HCEC 1CT (cell line): ENCODE measurements around the gene FOXP1.

Experiments
- DNase-seq: peaks from one replicate; pipeline ENCODE4 v3.0.0-alpha.2; 2017

The FOXP1 gene

DNA sequence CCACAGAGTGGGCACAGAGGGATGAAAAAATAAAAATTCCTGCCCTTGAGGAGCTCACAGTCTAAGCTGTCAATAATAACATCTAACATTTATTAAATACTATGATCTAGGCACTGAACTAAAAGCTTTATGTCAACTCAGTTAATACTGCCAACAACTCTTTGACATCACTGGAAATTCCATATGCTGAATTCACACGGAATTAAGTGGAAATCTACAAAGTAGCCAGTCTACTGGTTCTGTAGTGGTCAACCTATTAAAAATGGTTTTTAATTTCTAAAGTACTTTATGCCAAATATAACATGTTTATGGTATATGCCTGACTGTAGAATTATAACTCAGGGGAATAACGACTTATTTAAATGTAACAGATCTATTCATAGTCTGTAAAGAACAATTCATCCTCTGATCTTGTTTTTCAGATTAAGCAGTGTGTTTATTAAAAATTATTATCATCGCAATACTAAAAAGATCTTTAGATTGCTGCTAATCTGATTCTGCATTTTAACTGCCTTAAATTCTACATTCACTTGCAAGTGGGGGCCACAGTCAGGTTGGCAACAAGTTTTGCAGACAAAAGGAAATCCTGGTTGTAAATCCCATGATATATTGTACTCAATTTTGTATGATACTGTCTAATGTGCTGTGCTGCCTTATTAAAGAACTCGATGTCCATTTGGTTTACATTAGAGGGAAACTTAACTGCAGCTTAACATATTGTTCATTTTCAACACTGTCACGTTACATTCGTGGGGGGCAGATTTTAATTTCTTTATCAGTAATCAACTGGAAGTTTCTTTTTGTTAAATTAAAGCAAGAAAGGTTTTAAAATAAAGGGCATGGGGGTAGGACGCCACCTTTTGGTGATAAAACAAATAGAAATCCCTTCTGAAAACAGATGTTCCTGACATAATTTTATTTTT is 2.6 kb upstream of the FOXP1 start:
- DNase-seq, result peak; percentile 53

DNA sequence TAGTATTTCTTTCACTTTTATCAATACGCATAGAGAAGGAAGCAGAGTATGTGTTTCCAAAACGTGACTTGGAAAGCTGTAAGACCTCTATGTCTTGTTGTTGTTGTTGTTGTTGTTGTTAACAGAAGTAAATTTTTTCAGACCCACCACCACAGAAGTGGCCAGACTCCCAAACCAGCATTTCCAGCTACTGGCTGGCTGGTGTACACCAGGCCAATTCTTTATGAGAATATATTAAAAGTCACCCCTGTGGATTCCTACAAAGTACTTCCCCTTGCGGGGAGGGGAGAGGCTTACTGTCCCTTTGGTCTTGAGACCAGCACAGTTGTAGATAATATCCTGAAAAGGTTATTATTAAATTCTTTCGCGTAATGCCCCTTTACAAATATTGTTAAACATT is 1.6 kb upstream of the FOXP1 start:
- no peak for DNase-seq

DNA sequence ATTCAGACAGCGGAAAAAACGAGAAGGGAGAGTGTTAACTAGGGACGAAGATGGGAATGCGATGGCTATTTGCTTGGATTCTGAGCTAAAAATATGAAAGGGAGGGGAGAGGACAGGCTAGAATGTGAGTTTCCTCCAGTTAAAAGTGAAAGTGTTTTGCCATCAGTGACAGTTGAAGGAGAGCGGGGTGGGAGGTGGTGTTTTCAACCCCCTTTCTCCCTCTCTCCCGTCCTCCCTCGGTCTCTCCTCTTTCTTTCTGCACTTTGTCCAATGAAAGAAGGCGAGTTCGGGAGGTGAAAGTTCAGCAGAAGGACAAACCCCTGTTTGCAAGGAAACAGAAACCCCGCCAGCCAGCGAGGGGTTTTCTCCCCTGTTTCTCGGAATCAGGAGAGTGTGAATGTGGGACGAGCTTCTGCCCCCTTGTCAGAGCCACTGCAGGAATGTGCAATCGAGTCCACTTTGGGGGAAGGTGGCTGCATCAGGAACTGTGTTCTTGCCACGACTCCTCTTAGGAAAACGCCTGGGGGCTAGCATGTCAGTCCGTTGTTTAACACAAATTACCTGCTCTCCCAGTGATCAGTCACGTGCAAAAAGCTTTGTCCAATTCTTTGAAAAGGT is 975 bp upstream of the FOXP1 start:
- no peak for DNase-seq

DNA sequence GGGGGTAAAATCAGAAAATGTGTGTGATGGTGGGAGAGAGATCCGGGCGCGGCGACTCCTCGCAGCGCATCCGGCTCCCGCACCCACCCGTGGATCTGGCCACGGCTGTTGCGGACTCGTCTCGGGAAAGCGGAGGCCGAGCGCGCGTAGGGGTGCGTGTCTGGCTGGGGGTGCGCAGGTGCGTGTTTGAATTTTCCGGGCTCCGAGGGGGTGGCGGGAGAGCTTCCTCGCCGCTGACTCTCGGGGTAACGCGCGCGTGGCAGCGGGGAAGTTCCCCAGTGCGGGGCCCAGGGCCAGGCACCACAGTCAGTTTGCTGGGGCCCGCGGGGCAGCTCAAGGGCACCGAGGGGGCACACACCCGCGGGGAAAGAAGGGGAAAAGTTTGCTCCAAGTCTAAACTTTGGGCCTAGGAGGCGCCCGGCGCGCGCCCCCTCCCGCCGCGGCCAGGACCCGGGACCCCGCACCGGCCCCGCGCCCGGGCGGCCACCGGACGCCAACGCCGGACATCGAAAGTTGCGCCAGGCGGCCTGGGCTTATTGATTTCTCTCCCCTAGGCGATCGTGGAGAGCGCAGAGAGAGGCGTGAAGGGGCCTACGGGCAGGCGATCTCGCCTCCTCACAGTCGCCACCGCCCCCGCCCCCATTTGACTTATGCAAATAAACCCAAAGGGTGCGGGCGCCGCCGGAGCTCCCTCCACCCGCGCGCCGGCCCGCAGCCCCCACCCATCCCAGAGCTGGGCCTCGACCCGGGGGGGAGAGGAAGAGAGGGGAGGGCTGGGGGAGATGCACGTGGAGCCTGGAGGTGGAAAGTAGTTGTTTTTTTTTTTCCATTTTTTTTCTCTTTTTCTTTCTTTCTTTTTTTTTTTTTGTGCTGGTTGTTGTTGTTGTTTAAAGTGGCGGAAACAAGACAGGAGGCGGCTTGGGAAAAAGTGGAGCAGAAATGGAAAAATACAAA is 639 bp downstream of the FOXP1 start:
- no peak for DNase-seq

DNA sequence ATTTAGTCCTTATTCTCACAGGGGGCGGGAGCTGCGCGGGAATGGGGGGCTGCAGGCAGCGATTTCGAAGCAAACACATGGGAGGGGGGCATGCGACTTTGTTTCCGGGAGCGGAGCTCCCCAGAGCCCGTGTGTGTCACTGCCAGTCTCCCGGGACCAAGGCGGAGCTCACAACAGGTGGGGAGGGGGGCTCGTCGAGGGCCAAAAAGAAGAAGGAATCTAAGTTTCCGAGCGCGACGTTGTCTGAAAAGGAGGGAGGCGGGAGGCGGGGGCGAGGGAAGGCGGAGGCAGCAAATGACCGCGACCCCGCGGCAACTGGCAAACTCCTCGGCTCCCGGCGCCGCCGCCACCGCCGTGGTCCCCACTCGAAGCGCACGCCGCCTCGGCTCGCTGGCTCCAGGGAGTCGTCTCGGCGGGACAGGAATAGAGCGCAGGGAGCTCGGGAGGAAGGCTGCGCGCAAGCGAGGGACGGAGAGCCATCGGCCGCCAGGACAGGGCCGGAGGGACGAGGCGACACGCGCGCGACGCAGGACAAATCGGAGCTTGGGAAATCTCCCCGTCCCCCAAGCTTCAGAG is 1.4 kb downstream of the FOXP1 start:
- DNase-seq, result no peak

DNA sequence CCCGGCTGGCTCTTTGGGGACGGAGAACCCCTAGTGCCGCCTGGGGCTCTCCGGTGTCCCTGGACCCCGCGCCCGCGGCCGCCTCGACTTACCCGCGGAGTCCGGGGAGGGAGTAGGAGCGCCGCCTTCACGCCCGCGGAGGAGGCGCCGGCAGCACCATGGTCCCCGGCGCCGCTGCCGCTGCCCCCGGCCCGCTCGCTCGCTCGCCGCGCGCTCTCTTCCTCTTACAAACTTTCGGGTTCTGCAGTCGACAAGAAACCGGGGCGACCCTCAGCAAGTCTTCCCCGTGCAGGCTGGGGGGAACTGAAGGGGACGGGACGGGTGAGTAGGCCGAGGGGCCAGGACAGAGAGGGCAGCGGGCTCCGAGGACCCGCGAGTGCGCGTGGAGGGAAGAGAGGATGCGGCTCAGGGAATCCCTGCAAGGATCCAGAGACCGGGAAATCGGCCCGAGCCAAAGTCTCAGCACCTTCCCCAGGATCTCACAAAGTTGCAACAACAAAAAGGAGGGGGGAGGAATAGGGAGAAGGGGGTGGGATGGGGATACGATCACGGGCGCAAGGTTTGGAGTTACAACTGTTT is 2.0 kb downstream of the FOXP1 start:
- no peak for DNase-seq

DNA sequence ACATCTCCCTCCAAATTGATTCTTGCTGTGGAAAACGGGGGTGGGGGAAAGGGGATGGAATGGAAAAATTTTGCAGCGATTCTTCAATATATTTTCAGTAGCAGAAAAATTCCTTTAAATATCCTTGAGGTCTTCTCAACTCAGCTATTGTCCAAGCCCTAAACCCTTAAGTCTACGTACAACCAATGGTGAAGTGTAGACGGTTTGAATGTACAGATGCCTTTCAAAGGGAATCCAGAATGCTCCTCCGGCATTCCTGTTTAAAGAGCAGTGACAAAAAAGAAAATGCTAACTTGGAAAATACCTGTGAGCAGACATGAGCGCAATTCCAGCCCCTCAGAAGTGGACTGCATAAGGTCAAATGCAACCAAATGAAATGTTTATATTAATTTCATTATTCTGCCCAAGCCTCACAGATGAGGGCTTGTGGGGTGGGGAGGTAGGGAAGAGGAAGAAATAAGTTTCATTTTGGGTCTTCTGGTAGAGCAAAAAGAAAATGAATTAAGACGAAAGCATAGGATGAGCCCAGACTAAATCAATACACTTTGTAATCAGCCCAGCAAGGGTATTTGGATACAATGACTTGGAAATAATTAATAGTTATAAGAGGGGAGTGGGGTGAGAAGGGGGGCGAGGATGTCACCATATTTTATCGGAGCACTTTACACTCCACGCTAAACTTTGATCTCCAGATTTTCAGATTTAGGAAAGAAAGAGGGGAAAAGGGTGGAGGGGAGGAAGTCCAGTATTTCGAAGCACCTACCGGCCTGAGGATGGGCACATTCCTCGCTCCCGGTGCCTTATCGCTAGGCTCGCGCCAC is 2.7 kb downstream of the FOXP1 start:
- no peak for DNase-seq

DNA sequence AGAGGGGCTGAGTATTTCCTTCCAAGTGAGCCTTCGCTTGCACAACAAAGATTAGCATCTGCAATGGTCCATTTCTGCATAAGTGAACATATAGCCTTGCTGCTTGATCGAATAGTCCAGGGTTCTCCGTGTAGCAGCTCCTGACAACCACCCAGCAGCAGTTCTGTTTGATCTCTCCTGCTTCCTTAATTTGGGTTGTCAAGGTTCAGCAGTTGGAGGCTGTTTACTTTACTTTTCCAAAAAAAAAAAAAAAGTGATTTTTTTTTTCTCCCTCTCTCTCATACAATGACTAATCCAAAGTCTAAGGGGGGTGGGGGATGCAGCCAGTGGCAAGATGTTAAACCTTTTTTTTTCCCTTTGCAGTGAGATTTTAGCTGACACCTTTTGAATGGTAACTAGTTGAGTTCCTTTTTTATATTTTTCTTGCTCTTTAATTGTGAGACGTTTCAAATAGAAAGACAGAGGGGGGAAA is 3.6 kb downstream of the FOXP1 start:
- peak; percentile 14 for DNase-seq

DNA sequence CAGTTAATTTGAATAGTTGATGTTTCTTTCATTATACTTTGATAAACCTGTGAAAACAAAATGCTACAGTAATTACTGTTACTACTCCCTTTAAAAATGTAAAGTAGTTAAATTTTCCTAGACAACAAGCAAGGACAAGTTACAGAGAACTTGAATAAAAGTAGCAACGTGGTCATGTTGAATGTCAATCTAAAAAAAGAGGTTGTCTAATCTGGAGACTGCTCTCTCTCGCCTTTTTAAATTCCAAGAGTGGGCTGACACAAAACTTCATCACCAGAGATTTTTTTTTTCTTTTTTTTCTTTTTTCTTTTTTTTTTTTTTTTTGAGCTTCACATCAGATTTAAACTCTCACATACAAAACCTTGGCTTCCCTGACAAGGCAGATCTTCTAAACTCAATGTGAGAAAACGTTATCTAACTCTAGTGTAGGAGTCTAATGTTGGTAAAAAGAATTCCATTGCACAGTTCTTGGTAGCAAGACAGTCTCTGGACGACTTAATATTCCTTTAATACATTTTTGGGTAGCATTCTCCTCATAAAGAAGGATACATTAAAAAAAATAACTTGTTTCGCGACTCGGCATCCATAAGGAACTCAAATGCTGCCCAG is 4.1 kb downstream of the FOXP1 start:
- DNase-seq, result no peak

DNA sequence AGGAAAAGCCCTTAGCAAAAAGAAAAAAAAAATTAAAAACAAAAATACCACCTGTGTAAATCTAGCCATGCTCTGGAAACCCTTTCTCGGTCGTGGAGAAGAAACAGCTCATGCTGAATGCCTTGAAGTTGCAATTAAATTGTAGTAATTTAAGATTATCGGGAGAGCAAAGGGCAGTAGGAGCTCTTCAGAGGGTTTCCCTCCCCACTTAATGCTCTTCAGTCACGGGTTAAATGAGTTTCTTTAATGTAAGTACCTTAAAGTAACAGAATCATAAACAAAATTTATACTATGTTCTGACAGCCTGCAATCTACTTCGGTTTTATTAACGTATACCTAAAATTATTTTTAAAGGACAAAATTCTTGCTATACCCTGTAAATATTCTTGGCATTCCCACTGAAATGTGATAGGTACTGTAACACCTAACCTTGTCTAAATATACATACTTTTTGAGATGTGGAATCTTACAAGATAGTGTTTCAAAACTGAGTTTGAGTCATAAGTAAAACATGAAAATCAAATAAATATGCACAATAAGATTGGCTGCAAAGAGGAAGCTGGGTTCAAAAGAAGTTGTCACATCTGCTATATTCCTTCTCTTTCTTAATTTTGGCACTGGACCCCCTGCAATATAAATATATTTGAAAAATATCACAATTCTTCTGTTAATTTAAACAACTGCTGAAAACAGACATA is 5.3 kb downstream of the FOXP1 start:
- peak; percentile 35 for DNase-seq

DNA sequence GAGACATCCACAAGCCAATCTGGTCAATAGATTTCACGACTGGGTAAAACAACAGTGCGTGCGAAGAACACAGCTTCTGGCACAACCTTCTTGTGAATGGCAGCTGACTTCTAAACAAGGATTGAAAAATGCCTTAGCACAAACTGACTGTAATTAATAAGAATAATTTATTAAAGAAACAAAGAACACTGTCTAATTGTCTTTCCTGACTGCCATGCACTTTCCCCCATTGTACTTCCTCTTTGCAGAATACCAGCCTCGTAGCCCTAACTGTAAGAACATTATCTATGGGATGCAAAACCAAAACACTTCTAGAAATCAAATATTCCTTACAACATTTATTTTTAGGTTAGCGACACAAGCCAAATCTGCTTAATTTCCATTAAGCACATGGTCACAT is 6.5 kb downstream of the FOXP1 start:
- no peak for DNase-seq

DNA sequence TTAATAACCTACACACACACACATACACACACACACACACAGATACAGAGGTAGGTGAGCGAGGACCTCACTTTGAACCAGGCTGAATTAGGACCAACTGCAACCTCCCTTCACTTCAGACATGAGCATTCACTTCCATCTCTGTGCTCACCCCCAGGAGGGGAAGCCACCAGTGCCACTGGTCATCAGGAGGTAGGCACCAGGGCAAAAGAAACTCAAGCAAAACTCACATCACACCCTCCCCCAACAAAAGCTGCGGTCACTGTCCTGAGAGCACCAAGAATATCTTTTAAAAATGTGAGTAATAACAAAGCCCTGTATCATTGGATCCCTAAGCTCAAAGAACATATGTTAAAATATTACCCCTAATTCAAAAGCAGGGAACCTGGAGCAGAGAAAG is 8.1 kb downstream of the FOXP1 start:
- no peak for DNase-seq

DNA sequence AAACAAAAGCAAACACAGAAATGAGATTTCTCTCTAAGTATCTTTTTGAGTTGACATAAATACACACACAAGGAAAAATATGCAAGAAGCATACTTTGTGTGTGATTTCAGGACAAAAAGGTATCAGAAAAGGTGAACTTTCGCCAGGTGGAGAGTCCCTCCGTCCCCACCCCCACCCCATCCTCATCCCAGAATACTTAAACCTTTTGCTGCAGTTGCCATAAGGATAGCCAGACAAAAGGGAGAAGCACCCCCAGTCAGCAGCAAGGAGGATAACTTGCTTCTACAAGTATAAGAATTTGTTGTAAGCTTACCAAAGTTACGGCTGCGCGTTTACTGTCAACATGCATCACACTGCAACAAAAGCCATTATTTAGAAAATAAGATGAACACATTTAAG is 10.3 kb downstream of the FOXP1 start:
- DNase-seq, result no peak

DNA sequence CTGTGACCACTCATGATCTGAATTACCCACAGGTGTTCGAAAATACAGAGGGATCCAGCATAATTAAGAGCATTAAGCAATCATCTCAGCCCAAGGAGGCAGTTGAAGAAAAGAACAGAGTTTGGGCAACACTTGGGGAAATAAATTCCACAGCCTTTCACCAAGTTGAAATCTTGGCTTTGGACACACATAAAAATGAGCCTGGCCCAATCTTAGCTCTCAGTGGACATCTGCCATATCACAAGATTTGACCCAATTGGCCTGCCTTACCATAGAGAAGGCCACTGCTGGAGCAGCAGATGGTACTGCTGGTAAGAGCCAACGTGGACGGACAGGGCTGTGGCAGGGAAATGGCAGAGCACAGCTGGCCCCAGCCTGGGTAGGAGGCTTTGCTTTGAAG is 13.0 kb downstream of the FOXP1 start:
- DNase-seq, result no peak

DNA sequence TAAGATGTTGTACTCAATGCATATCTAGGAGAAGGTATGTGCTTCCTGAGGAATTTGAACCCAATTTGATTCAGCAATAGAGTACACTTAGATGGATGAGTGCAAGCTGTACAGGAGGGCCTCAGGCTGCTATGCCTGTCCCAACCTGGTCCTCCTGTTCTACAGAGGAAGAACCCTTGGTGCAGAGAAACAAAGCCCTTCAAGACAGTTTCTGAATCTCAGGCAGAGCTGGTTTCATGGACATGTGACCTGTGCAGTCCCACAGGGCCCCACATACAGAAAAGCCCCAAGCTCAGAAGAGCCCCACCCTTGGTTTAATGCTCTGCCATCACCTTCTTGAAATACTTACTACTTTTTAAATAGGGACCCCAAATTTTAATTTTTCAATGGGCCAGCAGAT is 15.3 kb downstream of the FOXP1 start:
- DNase-seq, result no peak

DNA sequence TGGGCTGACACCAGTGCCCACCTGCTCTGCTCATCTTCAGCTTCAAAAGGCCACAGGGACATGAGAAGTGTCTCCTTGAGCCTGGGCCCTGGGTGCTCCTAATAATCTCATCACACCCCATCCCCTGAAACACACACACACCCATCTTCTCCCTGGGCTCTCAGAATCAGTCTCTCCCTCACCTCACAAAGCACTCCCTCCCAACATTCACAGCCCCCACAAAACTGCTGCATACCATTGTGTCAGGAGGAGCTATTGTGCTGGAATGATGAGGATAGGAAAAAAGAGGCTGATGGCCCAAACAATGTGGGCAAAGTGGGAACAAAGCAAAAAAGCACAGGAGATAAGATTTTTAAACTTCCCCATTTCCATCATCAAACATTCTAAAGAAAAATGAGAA is 16.8 kb downstream of the FOXP1 start:
- no peak for DNase-seq

DNA sequence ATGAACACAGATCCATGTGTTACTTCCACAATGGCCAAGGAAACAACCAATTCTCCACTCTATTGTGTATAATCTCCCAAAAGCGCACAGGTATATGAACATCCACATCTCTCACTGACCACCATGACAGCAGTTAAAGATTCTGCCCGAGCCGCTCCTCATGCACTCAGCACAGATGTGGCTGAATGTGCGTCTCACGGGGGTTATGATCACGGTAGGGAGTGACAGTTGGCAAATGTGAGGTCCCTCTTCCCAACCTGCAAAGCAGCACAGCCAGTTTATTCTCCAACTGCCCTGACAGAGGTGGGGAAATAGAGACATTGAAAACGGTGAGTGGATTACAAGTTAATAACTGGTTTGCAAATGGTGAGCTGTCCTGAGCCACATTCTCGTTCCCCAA is 17.6 kb downstream of the FOXP1 start:
- DNase-seq, result no peak

DNA sequence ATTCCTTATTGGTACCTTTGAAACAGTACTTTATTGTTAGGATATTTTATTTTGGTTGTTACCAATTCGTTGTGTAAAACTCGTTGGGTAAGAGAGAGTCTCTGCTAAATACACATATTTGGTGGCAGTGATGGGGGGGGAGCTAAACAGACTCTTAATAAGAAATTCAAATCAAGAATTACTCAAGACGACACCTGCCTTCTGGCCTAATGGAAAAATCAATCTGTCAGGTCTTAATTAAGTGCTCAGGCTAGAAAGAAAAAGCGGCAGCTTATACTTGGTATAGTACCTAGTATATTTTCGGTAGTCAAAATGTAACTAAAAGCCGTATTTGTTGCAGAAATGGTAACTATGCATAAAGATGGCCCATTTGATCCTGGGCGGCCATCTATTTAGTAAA is 18.2 kb downstream of the FOXP1 start:
- DNase-seq, result no peak

DNA sequence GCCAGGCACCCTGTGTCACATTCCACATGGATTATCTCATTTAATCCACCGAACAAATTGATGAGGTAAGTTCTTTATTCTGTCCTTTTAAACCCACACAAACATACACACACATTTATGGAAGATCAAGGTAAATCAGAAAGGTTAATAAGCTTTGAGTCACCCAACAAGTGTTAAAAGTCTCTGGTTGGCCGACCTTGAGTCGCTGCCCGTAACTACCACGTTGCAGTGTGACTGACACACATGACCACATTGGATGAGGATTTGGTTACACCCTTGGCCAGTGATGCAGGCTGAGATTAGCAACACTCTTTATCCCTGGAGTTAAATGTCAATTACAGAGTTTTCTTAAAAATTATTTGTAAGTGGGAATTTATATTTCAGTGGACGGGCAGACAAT is 19.2 kb downstream of the FOXP1 start:
- no peak for DNase-seq

DNA sequence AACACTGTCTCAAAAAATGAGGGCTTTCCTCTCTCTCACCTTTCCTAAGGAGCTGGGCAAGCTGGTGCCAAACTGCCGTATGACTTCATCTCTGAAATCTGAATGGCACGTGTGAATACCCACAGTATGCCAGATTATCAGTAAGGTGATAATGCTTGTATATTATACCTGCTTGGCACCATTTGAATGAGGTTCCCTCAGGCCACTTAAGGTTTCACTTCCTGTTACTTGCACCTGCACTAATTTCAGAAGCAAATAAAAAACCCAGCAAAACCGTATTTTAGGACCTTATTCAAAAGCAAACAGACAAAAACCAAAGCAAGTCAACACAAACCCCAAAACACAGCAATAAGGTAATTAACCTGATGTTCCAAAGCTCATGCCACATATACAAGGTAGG is 19.7 kb downstream of the FOXP1 start:
- no peak for DNase-seq

DNA sequence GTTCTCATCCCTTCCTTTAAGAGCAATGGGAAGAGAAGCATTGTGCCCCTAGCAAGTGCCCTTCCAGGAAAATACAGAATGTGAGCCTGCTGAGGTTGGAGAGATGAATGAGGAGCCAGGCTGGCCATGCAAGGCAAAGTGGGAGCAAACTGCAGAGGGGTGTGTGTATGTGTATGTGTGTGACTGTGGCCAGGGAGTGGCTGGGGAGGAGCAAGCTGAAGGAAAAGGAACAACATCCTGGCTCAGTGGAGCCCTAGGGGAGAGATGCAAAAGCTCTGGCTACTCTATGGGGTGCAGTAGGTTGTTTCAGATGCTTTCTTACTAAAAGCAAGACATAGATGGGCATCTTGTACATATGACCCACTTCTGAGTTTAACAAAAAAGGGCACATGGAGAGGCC is 20.6 kb downstream of the FOXP1 start:
- DNase-seq, result no peak
